Measurements from ENCODE around the gene LRP1B.

The LRP1B gene

GRCh38 chr2:141384676-141385075 is 746.1 kb downstream of the LRP1B start:
- Histone ChIP-seq H3F3A (ENCODE audit: control insufficient read depth, insufficient read depth) (no peaks in the 10 kb centered on the region), H3K9me3 (ENCODE audit: control insufficient read depth, insufficient read depth, low read length) (peaks cover 2% of the 10 kb centered on the region; the same call in 1 of the 2 replicates), H3K4me1 (ENCODE audit: control insufficient read depth, low read length) (no peaks in the 10 kb centered on the region), H3K9me2 (replicated peaks; ENCODE audit: control insufficient read depth, low read length) (no peaks in the 10 kb centered on the region), H3K27ac (ENCODE audit: low read depth, low read length) (no peak overlapping the region), H4K20me1 (ENCODE audit: control insufficient read depth, insufficient read depth, low read depth, low read length) (no peaks in the 10 kb centered on the region), H3K4me3 (ENCODE audit: low read length) (no peak overlapping the region), H3K27me3 (ENCODE audit: control insufficient read depth, low read length) (no peaks in the 10 kb centered on the region), H3K79me2 (ENCODE audit: control insufficient read depth, low read length) (no peaks in the 10 kb centered on the region), H3K36me3 (ENCODE audit: control insufficient read depth, low read length) (no peaks in the 10 kb centered on the region), H3K4me2 (ENCODE audit: low read length) (no peak overlapping the region)
- no peak for TF ChIP-seq CTCF (IDR thresholded peaks at IDR 0.05; ENCODE audit: low read depth, low read length, poor library complexity, severe bottlenecking)
- no peak for TF ChIP-seq EZH2phosphoT487 (IDR thresholded peaks at IDR 0.05; ENCODE audit: borderline replicate concordance, low read length)

- no peaks in the 10 kb centered on the region for H3K27me3 ChIP-seq (ENCODE audit: control insufficient read depth, low read length)
- no peak for TF ChIP-seq EZH2phosphoT487 (IDR thresholded peaks at IDR 0.05; ENCODE audit: borderline replicate concordance, low read length)
- no peak for TF ChIP-seq CTCF (IDR thresholded peaks at IDR 0.05; ENCODE audit: low read depth, low read length, poor library complexity, severe bottlenecking)
- H3K9me2 ChIP-seq (replicated peaks; ENCODE audit: control insufficient read depth, low read length) = no peaks in the 10 kb centered on the region
- H3K4me1 ChIP-seq (ENCODE audit: control insufficient read depth, low read length) = no peaks in the 10 kb centered on the region
- H3K4me2 ChIP-seq (ENCODE audit: low read length) = no peak overlapping the region
- no peaks in the 10 kb centered on the region for H4K20me1 ChIP-seq (ENCODE audit: control insufficient read depth, insufficient read depth, low read depth, low read length)
- no peaks in the 10 kb centered on the region for H3K36me3 ChIP-seq (ENCODE audit: control insufficient read depth, low read length)
- H3K9me3 ChIP-seq (ENCODE audit: control insufficient read depth, insufficient read depth, low read length) = peaks cover 2% of the 10 kb centered on the region; the same call in 1 of the 2 replicates
- no peak overlapping the region for H3K27ac ChIP-seq (ENCODE audit: low read depth, low read length)
- H3K79me2 ChIP-seq (ENCODE audit: control insufficient read depth, low read length) = no peaks in the 10 kb centered on the region
- H3K4me3 ChIP-seq (ENCODE audit: low read length) = no peak overlapping the region
- no peaks in the 10 kb centered on the region for H3F3A ChIP-seq (ENCODE audit: control insufficient read depth, insufficient read depth)
Observed at GRCh38 chr2:141381946-141382345, 748.9 kb downstream of the LRP1B start.

GRCh38 chr2:141380008-141380979 is 750.5 kb downstream of the LRP1B start:
- TF ChIP-seq EZH2phosphoT487 (IDR thresholded peaks at IDR 0.05; ENCODE audit: borderline replicate concordance, low read length) (no peak), CTCF (IDR thresholded peaks at IDR 0.05; ENCODE audit: low read depth, low read length, poor library complexity, severe bottlenecking) (no peak)
- no peak overlapping the region for H3K4me2 ChIP-seq (ENCODE audit: low read length)
- no peaks in the 10 kb centered on the region for H3K9me2 ChIP-seq (replicated peaks; ENCODE audit: control insufficient read depth, low read length)
- H3K79me2 ChIP-seq (ENCODE audit: control insufficient read depth, low read length) = no peaks in the 10 kb centered on the region
- H4K20me1 ChIP-seq (ENCODE audit: control insufficient read depth, insufficient read depth, low read depth, low read length) = no peaks in the 10 kb centered on the region
- H3K9me3 ChIP-seq (ENCODE audit: control insufficient read depth, insufficient read depth, low read length) = peaks cover 2% of the 10 kb centered on the region; the same call in 1 of the 2 replicates
- no peaks in the 10 kb centered on the region for H3K4me1 ChIP-seq (ENCODE audit: control insufficient read depth, low read length)
- H3K27me3 ChIP-seq (ENCODE audit: control insufficient read depth, low read length) = no peaks in the 10 kb centered on the region
- H3F3A ChIP-seq (ENCODE audit: control insufficient read depth, insufficient read depth) = no peaks in the 10 kb centered on the region
- no peaks in the 10 kb centered on the region for H3K36me3 ChIP-seq (ENCODE audit: control insufficient read depth, low read length)
- no peak overlapping the region for H3K4me3 ChIP-seq (ENCODE audit: low read length)
- no peak overlapping the region for H3K27ac ChIP-seq (ENCODE audit: low read depth, low read length)
